OCI-LY3 (cell line): ENCODE results near the gene MTUS2.

Experiments used
- EZH2phosphoT487 ChIP-seq: fragments of 200-600 bp; shearing (Covaris generic); IDR thresholded peaks from 2 replicates; pipeline ENCODE4 v1.6.1; 2018; ENCODE audit warnings: antibody characterized with exemption, mixed run types, low read depth
- TF ChIP-seq, protein P1 (sequence below): fragments of 200-600, 300-600 bp; sonication (generic); IDR thresholded peaks from 2 replicates; pipeline ENCODE4 v1.5.1; 2014; ENCODE audit warnings: antibody characterized with exemption, low read length, low read depth

GRCh38 chr13:29471551-29471950, 651.4 kb downstream of the MTUS2 start:
- TF ChIP-seq, protein P1, sequence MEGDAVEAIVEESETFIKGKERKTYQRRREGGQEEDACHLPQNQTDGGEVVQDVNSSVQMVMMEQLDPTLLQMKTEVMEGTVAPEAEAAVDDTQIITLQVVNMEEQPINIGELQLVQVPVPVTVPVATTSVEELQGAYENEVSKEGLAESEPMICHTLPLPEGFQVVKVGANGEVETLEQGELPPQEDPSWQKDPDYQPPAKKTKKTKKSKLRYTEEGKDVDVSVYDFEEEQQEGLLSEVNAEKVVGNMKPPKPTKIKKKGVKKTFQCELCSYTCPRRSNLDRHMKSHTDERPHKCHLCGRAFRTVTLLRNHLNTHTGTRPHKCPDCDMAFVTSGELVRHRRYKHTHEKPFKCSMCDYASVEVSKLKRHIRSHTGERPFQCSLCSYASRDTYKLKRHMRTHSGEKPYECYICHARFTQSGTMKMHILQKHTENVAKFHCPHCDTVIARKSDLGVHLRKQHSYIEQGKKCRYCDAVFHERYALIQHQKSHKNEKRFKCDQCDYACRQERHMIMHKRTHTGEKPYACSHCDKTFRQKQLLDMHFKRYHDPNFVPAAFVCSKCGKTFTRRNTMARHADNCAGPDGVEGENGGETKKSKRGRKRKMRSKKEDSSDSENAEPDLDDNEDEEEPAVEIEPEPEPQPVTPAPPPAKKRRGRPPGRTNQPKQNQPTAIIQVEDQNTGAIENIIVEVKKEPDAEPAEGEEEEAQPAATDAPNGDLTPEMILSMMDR, result no peak
- TF ChIP-seq EZH2phosphoT487, result no peak
